IMR-90 (cell line): ENCODE measurements around the gene TAPBP.

Experiments
- CTCF ChIP-seq: conservative IDR thresholded peaks from 2 replicates; pipeline ENCODE4 v1.5.1; 2012; ENCODE audit warnings: mild to moderate bottlenecking, low read depth, low read length, improper control_type of control experiment
- MAZ ChIP-seq: IDR thresholded peaks from 2 replicates; pipeline ENCODE4 v1.6.1; 2012; ENCODE audit warnings: low read depth, mild to moderate bottlenecking, low read length, improper control_type of control experiment, moderate library complexity, borderline replicate concordance
- MXI1 ChIP-seq: IDR thresholded peaks from 2 replicates; pipeline ENCODE4 v1.6.1; 2012; ENCODE audit warnings: low read depth, mild to moderate bottlenecking, low read length, moderate library complexity, borderline replicate concordance

- TF ChIP-seq MXI1 = no peak
- no peak for TF ChIP-seq CTCF
- TF ChIP-seq MAZ = no peak
Measured at GRCh38 chr6:33329058-33329457, 15.2 kb upstream of the TAPBP start.
